Activated naive CD4-positive, alpha-beta T cell treated with anti-CD3 and anti-CD28 coated beads for 36 hours (primary cell): ENCODE measurements around the gene SGF29. TPM values are rescaled to one million over a fixed set of nuclear protein-coding genes. Genes with fewer than 3 reads are reported as not detected.
"Not testable (repeated sequence)": the region's sequence is repeated elsewhere in the genome, so short reads cannot be mapped to it uniquely, and the experiment has no call there.

ENCODE experiments used
- CTCF ChIA-PET: fragments of 350-600 bp; sonication (Branson Sonifier 250); formaldehyde crosslinking; loops from one replicate; lab custom pipeline; 2021; ENCODE audit warnings: antibody characterized with exemption; lab: Charles Lee
- DNase-seq: peaks from one replicate; pipeline ENCODE4 v3.0.0-alpha.2; 2020
- H3K27ac Mint-ChIP-seq: one replicate; pipeline ENCODE4 v1.8.0; 2021; ENCODE audit warnings: mild to moderate bottlenecking, mixed read lengths
- H3K27me3 Mint-ChIP-seq: one replicate; pipeline ENCODE4 v1.8.0; 2021; ENCODE audit warnings: low read depth, mixed read lengths
- H3K36me3 Mint-ChIP-seq: one replicate; pipeline ENCODE4 v1.8.0; 2021; ENCODE audit warnings: low read depth, mixed read lengths
- H3K4me1 Mint-ChIP-seq: one replicate; pipeline ENCODE4 v1.8.0; 2021; ENCODE audit warnings: low read depth, mixed read lengths
- H3K4me3 Mint-ChIP-seq: one replicate; pipeline ENCODE4 v1.8.0; 2021; ENCODE audit warnings: mild to moderate bottlenecking, moderate library complexity, mixed read lengths
- H3K9me3 Mint-ChIP-seq: one replicate; pipeline ENCODE4 v1.8.0; 2021; ENCODE audit warnings: mixed read lengths
- intact Hi-C: fragments of 100-400 bp; cut with micrococcal nuclease; formaldehyde crosslinking; loops from one replicate; pipeline ENCODE4 v1.15.1; 2023
- total RNA-seq, 2 experiments: library from RNA; stranded (reverse); gene quantifications; one replicate each; pipeline ENCODE4 v1.2.3, GENCODE V29; 2021

The SGF29 gene
- total RNA-seq, 2 experiments from 2014 or later = 15.9 TPM

- Mint-ChIP-seq H3K27me3 (no peaks in the 10 kb centered on the region), H3K4me3 (no peak within 1 kb of the TSS), H3K27ac (no peak within 1 kb of the TSS), H3K4me1 (peaks cover 30% of the 10 kb centered on the region), H3K36me3 (no peaks in the 10 kb centered on the region), H3K9me3 (no peaks in the 10 kb centered on the region)
- DNase-seq = no peak
- CTCF ChIA-PET = interaction anchor here (0.7 kb wide), 1 partner anchor 10 kb away, joined by 3 read pairs; no protein-coding TSS in a partner anchor
- intact Hi-C loops = loop anchor here (5.0 kb wide), 1 partner anchor 42 kb away; no protein-coding TSS in a partner anchor
Observed at GRCh38 chr16:28538733-28539596, 14.8 kb upstream of the SGF29 start, which contains the start of gene NUPR1. Gene NUPR1, minus strand, starts transcription at chr16:28538974. Its CDS starts 67 bp downstream, at chr16:28538907.

GRCh38 chr16:28540346-28540745 is 13.4 kb upstream of the SGF29 start:
- Mint-ChIP-seq H3K4me3 (no peak overlapping the region), H3K27ac (no peak overlapping the region), H3K4me1 (peaks cover 16% of the 10 kb centered on the region), H3K9me3 (no peaks in the 10 kb centered on the region), H3K36me3 (no peaks in the 10 kb centered on the region), H3K27me3 (no peaks in the 10 kb centered on the region)
- intact Hi-C loops = no loop called here
- CTCF ChIA-PET = interaction anchor here (1.1 kb wide), 1 partner anchor 20 kb away, joined by 3 read pairs; no protein-coding TSS in a partner anchor
- DNase-seq = no peak

GRCh38 chr16:28542646-28543045 is 11.1 kb upstream of the SGF29 start:
- Mint-ChIP-seq H3K4me1 (peaks cover 8% of the 10 kb centered on the region), H3K9me3 (no peaks in the 10 kb centered on the region), H3K4me3 (no peak overlapping the region), H3K27me3 (no peaks in the 10 kb centered on the region), H3K36me3 (no peaks in the 10 kb centered on the region), H3K27ac (no peak overlapping the region)
- CTCF ChIA-PET = no interaction called here
- intact Hi-C loops = no loop called here
- no peak for DNase-seq

- Mint-ChIP-seq H3K9me3 (no peaks in the 10 kb centered on the region), H3K4me3 (no peak overlapping the region), H3K36me3 (no peaks in the 10 kb centered on the region), H3K4me1 (peaks cover 8% of the 10 kb centered on the region), H3K27me3 (no peaks in the 10 kb centered on the region), H3K27ac (no peak overlapping the region)
- CTCF ChIA-PET = no interaction called here
- intact Hi-C loops = no loop called here
- DNase-seq = no peak
Observed at GRCh38 chr16:28543072-28543471, 10.6 kb upstream of the SGF29 start.

GRCh38 chr16:28544998-28545397 is 8.7 kb upstream of the SGF29 start:
- Mint-ChIP-seq H3K27ac (no peak overlapping the region), H3K27me3 (no peaks in the 10 kb centered on the region), H3K9me3 (no peaks in the 10 kb centered on the region), H3K4me1 (peaks cover 13% of the 10 kb centered on the region), H3K36me3 (no peaks in the 10 kb centered on the region), H3K4me3 (no peak overlapping the region)
- intact Hi-C loops = no loop called here
- CTCF ChIA-PET = no interaction called here
- no peak for DNase-seq

GRCh38 chr16:28545964-28546363 is 7.8 kb upstream of the SGF29 start:
- DNase-seq, H3K9me3 Mint-ChIP-seq, H3K27me3 Mint-ChIP-seq, H3K36me3 Mint-ChIP-seq, CTCF ChIA-PET, H3K4me3 Mint-ChIP-seq, intact Hi-C loops, H3K27ac Mint-ChIP-seq: not testable (repeated sequence)
- peaks cover 13% of the 10 kb centered on the region for H3K4me1 Mint-ChIP-seq

- no peaks in the 10 kb centered on the region for H3K27me3 Mint-ChIP-seq
- no peak overlapping the region for H3K4me3 Mint-ChIP-seq
- DNase-seq = no peak
- no peaks in the 10 kb centered on the region for H3K9me3 Mint-ChIP-seq
- CTCF ChIA-PET = no interaction called here
- intact Hi-C loops = no loop called here
- no peak overlapping the region for H3K27ac Mint-ChIP-seq
- H3K36me3 Mint-ChIP-seq = no peaks in the 10 kb centered on the region
- peaks cover 13% of the 10 kb centered on the region for H3K4me1 Mint-ChIP-seq
Observed at GRCh38 chr16:28546626-28547025, 7.1 kb upstream of the SGF29 start.

GRCh38 chr16:28548306-28548802 is 5.4 kb upstream of the SGF29 start:
- CTCF ChIA-PET = interaction anchor here (0.7 to 0.8 kb wide), 2 partner anchors 10 to 28 kb away, joined by 3 read pairs; partner anchors contain the start of gene NUPR1
- DNase-seq = no peak
- Mint-ChIP-seq H3K27me3 (no peaks in the 10 kb centered on the region), H3K4me3 (no peak overlapping the region), H3K36me3 (no peaks in the 10 kb centered on the region), H3K9me3 (no peaks in the 10 kb centered on the region), H3K4me1 (peaks cover 8% of the 10 kb centered on the region), H3K27ac (no peak overlapping the region)
- intact Hi-C loops = no loop called here

GRCh38 chr16:28549301-28549899 is 4.3 kb upstream of the SGF29 start:
- CTCF ChIA-PET = interaction anchor here (0.6 to 1.2 kb wide), 4 partner anchors 44 to 270 kb away, joined by 3 to 5 read pairs (median 3); partner anchors contain the start of gene CLN3
- Mint-ChIP-seq H3K9me3 (no peaks in the 10 kb centered on the region), H3K4me1 (peaks cover 10% of the 10 kb centered on the region), H3K4me3 (no peak overlapping the region), H3K36me3 (no peaks in the 10 kb centered on the region), H3K27ac (no peak overlapping the region), H3K27me3 (no peaks in the 10 kb centered on the region)
- intact Hi-C loops = loop anchor here (1.0 kb wide), 2 partner anchors 222 to 228 kb away; no protein-coding TSS in a partner anchor
- DNase-seq = peak; percentile 25

GRCh38 chr16:28554634-28555423 is 1.1 kb downstream of the SGF29 start:
- intact Hi-C loops = no loop called here
- no peak for DNase-seq
- peak overlapping the region; percentile 76 for H3K4me3 Mint-ChIP-seq
- CTCF ChIA-PET = interaction anchor here (1.0 to 1.2 kb wide), 2 partner anchors 61 to 64 kb away, joined by 3 read pairs; partner anchors contain the start of gene APOBR
- no peaks in the 10 kb centered on the region for H3K27me3 Mint-ChIP-seq
- peaks cover 21% of the 10 kb centered on the region for H3K36me3 Mint-ChIP-seq
- peak overlapping the region; percentile 62 for H3K27ac Mint-ChIP-seq
- peaks cover 42% of the 10 kb centered on the region for H3K4me1 Mint-ChIP-seq
- no peaks in the 10 kb centered on the region for H3K9me3 Mint-ChIP-seq

- Mint-ChIP-seq H3K36me3 (peaks cover 25% of the 10 kb centered on the region), H3K4me3 (no peak overlapping the region), H3K27ac (peak overlapping the region; percentile 19), H3K4me1 (peaks cover 42% of the 10 kb centered on the region), H3K9me3 (no peaks in the 10 kb centered on the region), H3K27me3 (no peaks in the 10 kb centered on the region)
- CTCF ChIA-PET = no interaction called here
- peak; percentile 30 for DNase-seq
- intact Hi-C loops = no loop called here
Observed at GRCh38 chr16:28555561-28555960, 1.8 kb downstream of the SGF29 start.

- CTCF ChIA-PET = no interaction called here
- no peak overlapping the region for H3K4me3 Mint-ChIP-seq
- intact Hi-C loops = no loop called here
- peaks cover 25% of the 10 kb centered on the region for H3K36me3 Mint-ChIP-seq
- H3K27me3 Mint-ChIP-seq = no peaks in the 10 kb centered on the region
- no peak for DNase-seq
- no peak overlapping the region for H3K27ac Mint-ChIP-seq
- H3K4me1 Mint-ChIP-seq = peaks cover 42% of the 10 kb centered on the region
- no peaks in the 10 kb centered on the region for H3K9me3 Mint-ChIP-seq
Observed at GRCh38 chr16:28556914-28557320, 3.2 kb downstream of the SGF29 start.
